Skeletal muscle cell (primary cell): ENCODE results near the gene CRTAC1.
A peak's percentile ranks its signal among the peaks of the same experiment; 100 is the strongest.
"Not testable (repeated sequence)": the region's sequence is repeated elsewhere in the genome, so short reads cannot be mapped to it uniquely, and the experiment has no call there.

Source experiments
- DNase-seq: peaks from one replicate; pipeline ENCODE4 v3.0.0-alpha.2; 2010; ENCODE audit warnings: low read depth
- H3K4me3 ChIP-seq: 2 replicates; pipeline ENCODE4 v1.5.1; 2011; ENCODE audit warnings: low read depth, mild to moderate bottlenecking, control low read depth, low read length, moderate library complexity

The CRTAC1 gene

DNA sequence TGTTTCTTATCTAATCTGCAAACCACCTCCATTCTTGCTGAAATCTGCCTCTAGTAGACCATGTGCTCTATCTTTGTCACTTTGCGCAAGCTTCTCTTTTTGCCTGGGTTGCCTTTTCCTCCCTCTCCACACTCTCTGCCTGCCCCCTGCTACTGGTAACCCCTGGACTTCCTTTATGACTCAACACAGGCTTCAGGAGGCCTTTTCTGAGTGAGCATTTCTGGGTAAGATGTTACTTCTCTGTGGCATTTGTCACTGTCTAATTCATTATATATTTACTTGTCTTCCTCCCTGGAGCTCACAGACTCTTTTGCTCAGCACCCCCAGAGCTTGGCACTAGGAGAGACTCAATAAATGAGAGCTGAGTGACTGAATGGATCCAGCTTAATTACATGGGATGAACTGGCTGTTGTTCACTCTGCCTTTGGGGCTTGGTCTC lies 172.4 kb downstream of the CRTAC1 start:
- DNase-seq, result no peak
- no peak overlapping the region for H3K4me3 ChIP-seq

DNA sequence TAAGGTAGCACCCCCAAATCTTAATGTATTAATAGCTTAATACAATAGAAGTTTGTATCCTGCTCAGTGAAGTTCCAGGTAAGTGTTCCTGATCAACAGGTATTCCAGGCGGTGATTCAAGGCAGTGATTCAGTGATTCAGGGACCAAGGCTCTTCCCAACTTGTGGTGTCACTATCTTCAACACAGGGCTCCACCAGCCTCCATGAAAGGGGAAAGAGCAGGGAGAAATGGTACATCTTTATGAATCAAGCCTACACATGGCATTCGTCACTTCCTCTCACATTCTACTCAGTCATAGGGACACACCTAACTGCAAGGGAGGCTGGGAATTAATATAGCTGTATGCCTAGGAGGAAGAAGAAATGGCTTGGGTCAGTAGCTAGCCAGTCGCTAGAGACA lies 175.7 kb downstream of the CRTAC1 start:
- no peak overlapping the region for H3K4me3 ChIP-seq
- DNase-seq, result no peak

- no peak overlapping the region for H3K4me3 ChIP-seq
- no peak for DNase-seq
These were observed 177.5 kb downstream of the CRTAC1 start for GRCh38 chr10:97852840-97853405.

DNA sequence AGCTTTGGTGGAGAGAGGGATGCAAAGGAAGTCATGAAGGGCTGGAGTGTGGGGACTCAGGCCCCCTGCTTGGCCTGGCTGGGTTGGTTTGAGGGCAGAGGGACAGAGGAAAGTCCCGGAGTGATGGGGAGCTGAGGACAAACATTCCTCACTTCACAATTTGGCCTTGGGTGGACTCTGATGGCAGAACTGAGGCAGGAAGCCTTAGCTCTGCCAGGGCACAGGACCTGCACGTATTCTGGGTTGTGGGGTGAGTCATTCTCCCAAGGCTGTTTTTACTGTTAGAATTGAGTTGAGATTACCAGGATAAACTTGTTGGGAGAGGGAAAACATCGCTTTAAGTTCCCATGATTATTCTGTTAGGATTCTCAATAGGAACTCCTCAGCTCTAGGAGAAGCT lies 178.1 kb downstream of the CRTAC1 start:
- DNase-seq, result no peak
- H3K4me3 ChIP-seq, result no peak overlapping the region

GRCh38 chr10:97851341-97852001 lies 178.9 kb downstream of the CRTAC1 start:
- no peak overlapping the region for H3K4me3 ChIP-seq
- no peak for DNase-seq

DNA sequence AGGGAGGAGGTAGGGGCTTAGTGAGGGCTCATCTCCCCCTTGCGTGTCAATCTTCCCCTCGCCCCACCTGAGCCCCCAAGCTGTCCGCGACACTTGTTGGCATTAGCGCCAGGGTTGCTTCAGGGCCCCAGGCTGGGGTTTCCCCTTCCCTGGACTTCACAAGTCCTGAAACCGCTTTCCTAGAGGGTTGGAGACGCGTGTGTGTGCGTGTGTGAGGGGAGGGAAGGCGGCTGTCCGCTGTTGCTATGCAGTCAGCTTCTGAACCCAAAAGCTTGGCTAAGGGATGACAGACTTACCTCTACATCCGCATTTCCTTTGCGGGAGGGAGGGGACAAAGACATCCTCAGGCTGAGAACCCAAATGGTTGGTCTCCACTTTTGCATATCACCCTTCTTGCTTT lies 180.0 kb downstream of the CRTAC1 start:
- H3K4me3 ChIP-seq, result no peak overlapping the region
- no peak for DNase-seq

DNA sequence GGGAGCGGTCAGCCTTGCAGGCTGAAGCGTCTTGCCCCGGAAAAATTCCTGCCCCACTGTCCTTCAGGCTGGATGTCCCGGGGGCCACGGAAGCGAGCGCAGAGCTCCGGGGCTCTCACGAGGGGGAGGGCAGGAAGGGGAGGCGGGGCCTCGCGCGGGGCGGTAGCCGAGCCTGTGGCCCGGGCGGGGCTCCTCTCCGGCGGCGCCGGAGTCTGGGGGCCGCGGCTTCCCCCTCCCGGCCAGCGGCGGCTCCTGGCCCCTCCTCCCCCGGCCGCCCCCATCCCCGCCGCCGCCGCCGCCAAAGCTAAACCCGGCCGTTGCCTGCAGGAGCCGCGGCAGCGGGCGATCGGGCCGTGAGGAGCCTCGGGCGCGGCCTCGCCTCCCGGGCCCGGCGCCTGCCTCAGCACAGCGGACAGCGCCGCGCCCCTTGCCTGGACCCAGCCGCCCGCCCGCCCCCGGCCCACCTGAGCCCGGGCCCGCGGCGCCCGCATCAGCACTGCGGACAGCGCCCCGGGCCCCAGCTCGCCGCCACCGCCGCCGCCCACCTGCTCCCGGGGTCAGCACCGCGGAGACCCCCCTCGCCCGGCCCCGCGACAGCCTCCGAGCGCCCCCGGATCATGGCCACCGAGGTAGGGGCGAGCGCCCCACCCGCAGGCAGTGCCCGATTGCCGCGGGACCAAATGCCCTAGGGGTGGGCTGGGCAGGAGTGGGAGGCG lies 180.6 kb downstream of the CRTAC1 start, which contains the start of gene GOLGA7B:
TSS of gene GOLGA7B (plus strand) at position 157 of the 716 bp plus-strand sequence. CDS start at position 618, 461 bp downstream.
- H3K4me3 ChIP-seq, result peak within 1 kb of the TSS; percentile 32
- DNase-seq, result no peak

DNA sequence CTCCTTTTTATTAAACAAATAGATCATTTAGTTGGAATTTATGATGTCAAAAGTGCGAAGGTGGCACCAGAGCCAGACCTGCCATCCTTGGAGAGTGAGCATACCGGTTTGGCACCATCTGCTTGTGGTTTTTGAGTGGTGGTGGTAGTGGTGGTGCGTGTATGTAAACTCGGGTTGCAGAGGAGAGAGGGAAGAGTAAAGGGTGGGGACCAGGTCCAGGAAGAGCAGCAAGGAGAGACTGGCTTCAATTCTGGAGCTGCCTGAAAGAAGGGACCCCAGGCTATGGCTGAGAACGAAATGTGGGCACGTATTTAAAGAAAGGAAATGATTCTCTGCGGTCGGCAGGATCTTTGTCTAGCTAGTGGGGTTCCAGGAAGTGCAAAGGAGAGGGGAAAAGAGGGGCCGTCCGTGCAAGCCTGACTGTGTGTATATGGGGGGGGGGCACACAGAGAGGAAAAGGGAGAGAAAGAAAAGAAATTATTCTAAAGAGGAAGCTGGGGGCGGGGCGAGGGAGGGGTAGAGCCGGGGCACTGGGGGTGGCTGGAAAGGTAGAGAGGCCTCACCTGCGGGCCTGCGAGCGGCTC lies 181.2 kb downstream of the CRTAC1 start:
- H3K4me3 ChIP-seq, result peak overlapping the region; percentile 32
- DNase-seq, result no peak

- no peak for DNase-seq
- no peak overlapping the region for H3K4me3 ChIP-seq
These were observed 185.7 kb downstream of the CRTAC1 start for GRCh38 chr10:97844678-97845077.

- DNase-seq, H3K4me3 ChIP-seq: not testable (repeated sequence)
These were observed 186.4 kb downstream of the CRTAC1 start for GRCh38 chr10:97843972-97844371.

DNA sequence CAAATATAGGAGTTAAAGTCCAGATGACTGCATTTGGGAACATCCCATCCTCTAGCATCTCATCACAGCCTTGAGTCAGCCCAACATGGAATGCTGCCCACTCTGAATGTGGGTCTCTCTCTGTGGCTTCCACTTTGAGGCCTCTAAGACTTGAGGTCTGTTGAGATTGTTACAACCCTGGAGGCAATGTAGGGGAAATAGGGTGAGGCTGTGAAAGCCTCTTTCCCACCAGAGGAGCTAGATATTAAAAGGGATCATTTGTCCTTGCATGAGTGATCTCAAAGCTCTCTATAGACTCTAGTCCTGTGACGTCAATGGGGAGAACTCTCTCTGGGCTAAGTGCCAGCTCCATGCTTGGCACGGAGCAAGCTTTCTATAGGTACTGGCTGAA lies 187.1 kb downstream of the CRTAC1 start:
- no peak overlapping the region for H3K4me3 ChIP-seq
- DNase-seq, result no peak

GRCh38 chr10:97842656-97843280 lies 187.7 kb downstream of the CRTAC1 start:
- DNase-seq, result no peak
- no peak overlapping the region for H3K4me3 ChIP-seq

- DNase-seq, H3K4me3 ChIP-seq: not testable (repeated sequence)
These were observed 188.3 kb downstream of the CRTAC1 start for GRCh38 chr10:97842114-97842513.

DNA sequence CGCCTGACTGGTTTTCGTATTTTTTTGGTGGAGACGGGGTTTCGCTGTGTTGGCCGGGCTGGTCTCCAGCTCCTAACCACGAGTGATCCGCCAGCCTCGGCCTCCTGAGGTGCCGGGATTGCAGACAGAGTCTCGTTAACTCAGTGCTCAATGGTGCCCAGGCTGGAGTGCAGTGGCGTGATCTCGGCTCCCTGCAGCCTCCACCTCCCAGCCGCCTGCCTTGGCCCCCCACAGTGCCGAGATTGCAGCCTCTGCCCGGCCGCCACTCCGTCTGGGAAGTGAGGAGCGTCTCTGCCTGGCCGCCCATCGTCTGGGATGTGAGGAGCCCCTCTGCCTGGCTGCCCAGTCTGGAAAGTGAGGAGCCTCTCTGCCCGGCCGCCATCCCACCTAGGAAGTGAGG lies 189.3 kb downstream of the CRTAC1 start:
- not testable (repeated sequence) for DNase-seq

DNA sequence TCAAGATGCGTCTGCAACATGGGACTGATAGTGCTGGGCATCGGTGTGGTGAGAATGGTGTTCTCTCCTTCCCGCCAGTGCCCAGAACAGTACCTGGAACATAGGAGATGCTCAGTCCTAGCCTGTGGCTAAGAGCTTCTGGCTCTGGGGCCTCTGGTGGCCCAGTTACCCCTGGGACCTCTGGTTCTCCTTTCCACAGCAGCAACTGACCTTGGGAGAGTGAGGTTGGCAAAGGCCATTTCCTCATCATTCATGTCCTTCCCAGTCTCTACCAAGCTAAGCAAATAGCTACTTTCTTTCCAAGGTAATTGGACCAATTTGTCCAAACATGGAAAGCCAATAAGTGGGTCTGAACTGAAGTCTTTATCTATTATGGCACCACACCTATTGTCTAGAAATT lies 192.3 kb downstream of the CRTAC1 start:
- no peak overlapping the region for H3K4me3 ChIP-seq
- DNase-seq, result no peak

More for the DNA sequence above, 189.3 kb downstream of the CRTAC1 start:
- H3K4me3 ChIP-seq, result not testable (repeated sequence)

GRCh38 chr10:97836446-97836845 lies 194.0 kb downstream of the CRTAC1 start:
- no peak overlapping the region for H3K4me3 ChIP-seq
- no peak for DNase-seq

DNA sequence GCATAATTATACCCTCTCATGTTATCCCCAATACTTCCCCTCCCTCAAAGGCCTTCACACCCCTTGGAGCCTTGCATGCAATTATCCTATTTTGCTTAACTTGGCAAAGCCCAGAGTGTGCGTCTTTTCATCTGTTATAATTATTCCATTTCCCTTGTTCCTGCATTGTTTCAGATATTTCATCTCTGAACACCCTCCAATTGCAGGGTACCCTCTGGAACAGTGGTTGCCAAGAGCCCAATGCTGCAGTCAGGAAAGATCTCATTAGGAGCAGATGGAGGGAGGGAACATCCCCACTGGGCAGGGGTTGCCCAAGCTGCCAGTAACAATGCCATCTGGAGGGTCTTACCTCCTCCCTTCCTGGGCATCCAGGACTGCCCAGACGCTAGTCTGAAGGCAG lies 199.2 kb downstream of the CRTAC1 start:
- H3K4me3 ChIP-seq, result no peak overlapping the region
- DNase-seq, result no peak

- DNase-seq, result no peak
These were observed 200.4 kb downstream of the CRTAC1 start for GRCh38 chr10:97830064-97830463.

DNA sequence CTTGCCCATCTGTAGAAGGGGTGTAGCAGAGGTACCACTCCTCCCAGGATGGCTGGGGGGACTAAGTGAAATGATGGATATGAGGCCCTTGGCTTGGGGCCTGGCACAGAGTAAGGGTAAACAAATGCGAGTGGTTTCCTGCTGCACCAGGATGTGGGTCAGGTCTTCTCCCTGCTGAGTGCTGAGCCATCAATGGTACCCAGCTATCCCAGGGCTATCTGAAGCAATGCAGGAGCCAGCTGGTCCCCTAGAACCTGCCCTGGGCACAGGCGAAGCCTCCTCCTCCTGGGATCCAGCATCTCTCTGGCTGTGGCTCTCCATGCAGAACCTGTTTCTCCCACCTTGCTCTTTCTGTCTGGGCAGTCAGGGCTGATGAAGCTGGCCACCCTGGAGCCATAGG lies 201.7 kb downstream of the CRTAC1 start:
- H3K4me3 ChIP-seq, result no peak overlapping the region
- DNase-seq, result no peak

More at GRCh38 chr10:97830064-97830463, 200.4 kb downstream of the CRTAC1 start:
- no peak overlapping the region for H3K4me3 ChIP-seq
